Muscle of arm (tissue), 14 donors: ENCODE data around the gene HUS1B. TPM values are rescaled to one million over a fixed set of nuclear protein-coding genes. Genes with fewer than 3 reads are reported as not detected.
A peak's percentile ranks its signal among the peaks of the same experiment; 100 is the strongest.
"Not testable (repeated sequence)": the region's sequence is repeated elsewhere in the genome, so short reads cannot be mapped to it uniquely, and the experiment has no call there.

Source experiments
- DNase-seq: peaks from one replicate; pipeline ENCODE4 v3.0.0-alpha.2; 2013
- long read RNA-seq, 11 donors: transcript quantifications; one replicate each; lab custom pipeline, GENCODE V29; 2026
- polyA plus RNA-seq, 12 donors: library from polyadenylated mRNA; unstranded; fragments of 120-200 nt; gene quantifications; one replicate each; pipeline ENCODE4 v1.2.1, GENCODE V29; 2013; ENCODE audit not compliant: insufficient read length in 12 of 12

HUS1B gene
- polyA plus RNA-seq = under 1 TPM in 2 of 12 donors, not detected in 10; 0.17 to 0.20 TPM
- long read RNA-seq, donor 1 = 0 reads
- long read RNA-seq, donor 2, partial matches to known transcripts = 0 of 1 reads
- long read RNA-seq, donor 2, other reads (novel, unspliced or antisense) = 0 of 1 reads
- long read RNA-seq, donor 3 = 0 reads
- long read RNA-seq, donor 4 = 0 reads
- long read RNA-seq, donor 5 = 0 reads
- long read RNA-seq, donor 6 = 0 reads
- long read RNA-seq, donor 7 = 0 reads
- long read RNA-seq, donor 8 = 0 reads
- long read RNA-seq, donor 9 = 0 reads
- long read RNA-seq, donor 10 = 0 reads
- long read RNA-seq, donor 11 = 0 reads

GRCh38 chr6:656460-657252 is at the start of gene HUS1B:
TSS of gene HUS1B (minus strand) at chr6:657100. CDS start at chr6:656944, 156 bp downstream.
- DNase-seq = no peak

- no peak for DNase-seq
These were observed 49.2 kb upstream of the HUS1B start for GRCh38 chr6:706146-706545.

GRCh38 chr6:705047-705446 is 48.1 kb upstream of the HUS1B start:
- DNase-seq = no peak

- DNase-seq = no peak
These were observed 47.1 kb upstream of the HUS1B start for GRCh38 chr6:704046-704445.

- no peak for DNase-seq
These were observed 46.7 kb upstream of the HUS1B start for GRCh38 chr6:703552-703951.

GRCh38 chr6:701700-702479 is 45.0 kb upstream of the HUS1B start:
- no peak for DNase-seq

- DNase-seq = no peak
These were observed 44.3 kb upstream of the HUS1B start for GRCh38 chr6:701215-701614.

- DNase-seq = no peak
These were observed 43.6 kb upstream of the HUS1B start for GRCh38 chr6:700490-700889.

GRCh38 chr6:699319-699718 is 42.4 kb upstream of the HUS1B start:
- no peak for DNase-seq

GRCh38 chr6:694431-695126 is 37.7 kb upstream of the HUS1B start:
- DNase-seq = not testable (repeated sequence)

- DNase-seq = no peak
These were observed 36.8 kb upstream of the HUS1B start for GRCh38 chr6:693723-694009.

- peak; percentile 87 for DNase-seq
These were observed 36.2 kb upstream of the HUS1B start, which contains the start of gene EXOC2 for GRCh38 chr6:692858-693722. TSS of gene EXOC2 (minus strand) at chr6:693139. CDS start at chr6:637818, 55,321 bp downstream.

- DNase-seq = no peak
These were observed 35.5 kb upstream of the HUS1B start for GRCh38 chr6:692356-692851.

GRCh38 chr6:689223-689622 is 32.3 kb upstream of the HUS1B start:
- DNase-seq = no peak

- DNase-seq = no peak
These were observed 29.6 kb upstream of the HUS1B start for GRCh38 chr6:686497-686896.

GRCh38 chr6:684831-685636 is 28.1 kb upstream of the HUS1B start:
- no peak for DNase-seq

GRCh38 chr6:683742-684440 is 27.0 kb upstream of the HUS1B start:
- peak; percentile 75 for DNase-seq

- DNase-seq = no peak
These were observed 23.9 kb upstream of the HUS1B start for GRCh38 chr6:680666-681340.

GRCh38 chr6:680251-680650 is 23.4 kb upstream of the HUS1B start:
- no peak for DNase-seq
